H9 (cell line): ENCODE data around the gene WDR7. TPM values are rescaled to one million over a fixed set of nuclear protein-coding genes. Genes with fewer than 3 reads are reported as not detected.

ENCODE experiments used
- DNase-seq: peaks from one replicate; pipeline ENCODE4 v3.0.0-alpha.2; 2017
- H2AFZ ChIP-seq: one replicate; pipeline ENCODE4 v1.6.1; 2013; ENCODE audit warnings: mild to moderate bottlenecking, low read length, control low read depth, moderate library complexity
- H2AK5ac ChIP-seq: 2 replicates; pipeline ENCODE4 v1.6.1; 2013; ENCODE audit warnings: low read length, control low read depth, mixed read lengths; ENCODE audit not compliant: insufficient read length
- H2BK120ac ChIP-seq: one replicate; pipeline ENCODE4 v1.6.1; 2013; ENCODE audit warnings: low read depth, mild to moderate bottlenecking, low read length, control low read depth, inconsistent platforms; ENCODE audit not compliant: poor library complexity, severe bottlenecking
- H2BK12ac ChIP-seq: 2 replicates; pipeline ENCODE4 v1.6.1; 2013; ENCODE audit warnings: low read length, control low read depth, mixed read lengths, low read depth; ENCODE audit not compliant: insufficient read length
- H2BK15ac ChIP-seq: 2 replicates; pipeline ENCODE4 v1.6.1; 2013; ENCODE audit warnings: low read depth, low read length, control low read depth
- H2BK20ac ChIP-seq: one replicate; pipeline ENCODE4 v1.6.1; 2013; ENCODE audit warnings: low read depth, mild to moderate bottlenecking, low read length, control low read depth, inconsistent platforms; ENCODE audit not compliant: poor library complexity, severe bottlenecking
- H2BK5ac ChIP-seq: 2 replicates; pipeline ENCODE4 v1.6.1; 2013; ENCODE audit warnings: low read length, control low read depth, mixed read lengths; ENCODE audit not compliant: insufficient read length
- H3K14ac ChIP-seq: 2 replicates; pipeline ENCODE4 v1.6.1; 2013; ENCODE audit warnings: low read length, control low read depth; ENCODE audit not compliant: insufficient read depth
- H3K18ac ChIP-seq: 2 replicates; pipeline ENCODE4 v1.6.1; 2013; ENCODE audit warnings: low read depth, mild to moderate bottlenecking, mixed read lengths, low read length, control low read depth; ENCODE audit not compliant: insufficient read length
- H3K23ac ChIP-seq: 2 replicates; pipeline ENCODE4 v1.6.1; 2013; ENCODE audit warnings: low read length, control low read depth, mixed read lengths, low read depth; ENCODE audit not compliant: insufficient read length
- H3K23me2 ChIP-seq: 2 replicates; pipeline ENCODE4 v1.6.1; 2013; ENCODE audit warnings: low read depth, mild to moderate bottlenecking, mixed read lengths, low read length, control low read depth; ENCODE audit not compliant: insufficient read length, poor library complexity, severe bottlenecking
- H3K27ac ChIP-seq: 2 replicates; pipeline ENCODE4 v1.5.1; 2013; ENCODE audit warnings: low read length, control low read depth, mixed read lengths, low read depth; ENCODE audit not compliant: insufficient read length
- H3K27me3 ChIP-seq: 2 replicates; pipeline ENCODE4 v1.6.1; 2013; ENCODE audit warnings: low read length, control low read depth, inconsistent platforms; ENCODE audit not compliant: insufficient read depth
- H3K4ac ChIP-seq: 2 replicates; pipeline ENCODE4 v1.6.1; 2013; ENCODE audit warnings: low read depth, mild to moderate bottlenecking, control low read depth, inconsistent platforms, low read length, moderate library complexity
- H3K4me1 ChIP-seq: 2 replicates; pipeline ENCODE4 v1.6.1; 2013; ENCODE audit warnings: low read length, control low read depth, inconsistent platforms; ENCODE audit not compliant: insufficient read depth
- H3K4me2 ChIP-seq: 2 replicates; pipeline ENCODE4 v1.6.1; 2013; ENCODE audit warnings: low read length, control low read depth, mixed read lengths; ENCODE audit not compliant: insufficient read length, insufficient read depth
- H3K56ac ChIP-seq: 2 replicates; pipeline ENCODE4 v1.6.1; 2013; ENCODE audit warnings: low read depth, mild to moderate bottlenecking, mixed read lengths, low read length, control low read depth; ENCODE audit not compliant: insufficient read length
- H3K79me1 ChIP-seq: 2 replicates; pipeline ENCODE4 v1.6.1; 2013; ENCODE audit warnings: low read depth, mild to moderate bottlenecking, moderate library complexity, low read length, control low read depth, inconsistent platforms; ENCODE audit not compliant: insufficient read depth, poor library complexity, severe bottlenecking
- H3K79me2 ChIP-seq: 2 replicates; pipeline ENCODE4 v1.6.1; 2013; ENCODE audit warnings: low read length, control low read depth, inconsistent platforms; ENCODE audit not compliant: insufficient read depth
- H3K9ac ChIP-seq: 2 replicates; pipeline ENCODE4 v1.6.1; 2013; ENCODE audit warnings: low read length, control low read depth, mixed read lengths; ENCODE audit not compliant: insufficient read length; ENCODE audit errors: extremely low read depth
- H3K9me3 ChIP-seq: one replicate; pipeline ENCODE4 v1.6.1; 2013; ENCODE audit warnings: low read depth, low read length, inconsistent platforms; ENCODE audit not compliant: control insufficient read depth
- H3T11ph ChIP-seq: one replicate; pipeline ENCODE4 v1.6.1; 2013; ENCODE audit warnings: mild to moderate bottlenecking, low read length, control low read depth, inconsistent platforms
- H4K20me1 ChIP-seq: one replicate; pipeline ENCODE4 v1.6.1; 2013; ENCODE audit not compliant: control insufficient read depth, insufficient read length, insufficient read depth
- H4K5ac ChIP-seq: 2 replicates; pipeline ENCODE4 v1.6.1; 2013; ENCODE audit warnings: low read depth, mild to moderate bottlenecking, mixed read lengths, low read length, control low read depth; ENCODE audit not compliant: insufficient read length
- H4K8ac ChIP-seq: replicated peaks from 2 replicates; pipeline ENCODE4 v1.6.1; 2013; ENCODE audit warnings: low read length, control low read depth, mixed read lengths, low read depth; ENCODE audit not compliant: insufficient read length
- H4K91ac ChIP-seq: 2 replicates; pipeline ENCODE4 v1.6.1; 2013; ENCODE audit warnings: low read depth, mild to moderate bottlenecking, moderate library complexity, mixed read lengths, low read length, control low read depth; ENCODE audit not compliant: insufficient read length
- H3K27ac Mint-ChIP-seq, 3 experiments: 2 replicates in 2 of 3; 3 replicates in 1 of 3; pipeline ENCODE4 v1.8.0; 2020 to 2021; ENCODE audit warnings: mixed read lengths in 3 of 3, mild to moderate bottlenecking in 1 of 3, moderate library complexity in 1 of 3
- H3K27me3 Mint-ChIP-seq: 2 replicates; pipeline ENCODE4 v1.8.0; 2021; ENCODE audit warnings: low read depth, mild to moderate bottlenecking, moderate library complexity, mixed read lengths
- H3K36me3 Mint-ChIP-seq, 3 experiments: 2 replicates in 2 of 3; 3 replicates in 1 of 3; pipeline ENCODE4 v1.8.0; 2020 to 2021; ENCODE audit warnings: low read depth in 3 of 3, mixed read lengths in 3 of 3; ENCODE audit not compliant: insufficient read depth in 1 of 3
- H3K4me1 Mint-ChIP-seq, 2 experiments: 2 replicates each; pipeline ENCODE4 v1.8.0; 2020; ENCODE audit warnings: mixed read lengths in 2 of 2
- H3K4me3 Mint-ChIP-seq, 2 experiments: 2 replicates in 1 of 2; 3 replicates in 1 of 2; pipeline ENCODE4 v1.8.0; 2020 to 2021; ENCODE audit warnings: mild to moderate bottlenecking in 2 of 2, mixed read lengths in 2 of 2, moderate library complexity in 1 of 2
- H3K9me3 Mint-ChIP-seq, 2 experiments: 2 replicates in 1 of 2; 3 replicates in 1 of 2; pipeline ENCODE4 v1.8.0; 2020; ENCODE audit warnings: mild to moderate bottlenecking in 2 of 2, mixed read lengths in 2 of 2, moderate library complexity in 1 of 2
- WGBS: extraction: QIAGEN DNeasy Blood & Tissue Kit; methylation state at CpG from one replicate; pipeline ENCODE4 v1.1.7; 2013; ENCODE audit warnings: missing lambda C conversion rate, low lambda C conversion rate, mixed read lengths; ENCODE audit not compliant: insufficient read length; ENCODE audit errors: extremely low coverage; 5-methylcytosine and 5-hydroxymethylcytosine counted together
- total RNA-seq: library from RNA; stranded (reverse); gene quantifications from 2 replicates; pipeline ENCODE4 v1.2.1, GENCODE V29; 2021
- TF ChIP-seq, protein P1 (sequence below): fragments of 200-600 bp; sonication (generic); conservative IDR thresholded peaks from 3 replicates; pipeline ENCODE4 v1.8.0; 2021; ENCODE audit warnings: antibody characterized with exemption, mild to moderate bottlenecking

The WDR7 gene
- total RNA-seq, 1 experiment from 2014 or later, result 14.8 TPM

DNA sequence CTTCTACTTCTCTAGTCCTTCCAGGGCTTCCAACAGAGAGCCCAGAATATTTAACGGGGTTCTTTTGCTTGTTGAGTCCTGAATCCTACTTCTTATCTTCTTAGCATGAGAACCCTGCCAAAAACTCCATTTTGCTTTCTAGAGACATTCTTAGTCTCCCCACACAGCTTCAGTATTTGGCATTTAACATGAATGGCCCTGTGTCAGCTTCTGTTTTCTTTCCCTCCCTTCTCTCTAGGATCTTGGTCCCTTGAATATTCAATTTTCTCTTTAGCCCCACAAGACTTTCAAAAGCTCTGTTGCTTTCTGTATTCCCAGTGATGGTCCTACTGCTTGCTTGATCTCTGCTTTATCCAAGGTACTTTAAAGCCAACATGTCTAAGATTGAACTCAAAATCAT is 89.5 kb downstream of the WDR7 start:
- no peak overlapping the region for H3K4me2 ChIP-seq
- no peak overlapping the region for H2AFZ ChIP-seq
- no peak overlapping the region for H3K14ac ChIP-seq
- no peak overlapping the region for H4K5ac ChIP-seq
- H3K27ac Mint-ChIP-seq, result peak overlapping the region in 2 of 3 experiments; percentile 6 to 66; a peak in 3 of 7 replicates
- no peak overlapping the region for H4K8ac ChIP-seq
- H3K18ac ChIP-seq, result no peak overlapping the region
- H3K4me3 Mint-ChIP-seq, result no peak overlapping the region
- H3K27me3 ChIP-seq, result no peaks in the 10 kb centered on the region
- no peak for DNase-seq
- H2BK15ac ChIP-seq, result no peak overlapping the region
- H2BK20ac ChIP-seq, result no peak overlapping the region
- H3K9me3 ChIP-seq, result no peaks in the 10 kb centered on the region
- H4K20me1 ChIP-seq, result no peaks in the 10 kb centered on the region
- peaks cover 4 to 5% of the 10 kb centered on the region in 2 experiments for H3K4me1 Mint-ChIP-seq
- H3K9ac ChIP-seq, result no peak overlapping the region
- no peaks in the 10 kb centered on the region for H3K36me3 Mint-ChIP-seq
- H3K27ac ChIP-seq, result no peak overlapping the region
- TF ChIP-seq, protein P1, sequence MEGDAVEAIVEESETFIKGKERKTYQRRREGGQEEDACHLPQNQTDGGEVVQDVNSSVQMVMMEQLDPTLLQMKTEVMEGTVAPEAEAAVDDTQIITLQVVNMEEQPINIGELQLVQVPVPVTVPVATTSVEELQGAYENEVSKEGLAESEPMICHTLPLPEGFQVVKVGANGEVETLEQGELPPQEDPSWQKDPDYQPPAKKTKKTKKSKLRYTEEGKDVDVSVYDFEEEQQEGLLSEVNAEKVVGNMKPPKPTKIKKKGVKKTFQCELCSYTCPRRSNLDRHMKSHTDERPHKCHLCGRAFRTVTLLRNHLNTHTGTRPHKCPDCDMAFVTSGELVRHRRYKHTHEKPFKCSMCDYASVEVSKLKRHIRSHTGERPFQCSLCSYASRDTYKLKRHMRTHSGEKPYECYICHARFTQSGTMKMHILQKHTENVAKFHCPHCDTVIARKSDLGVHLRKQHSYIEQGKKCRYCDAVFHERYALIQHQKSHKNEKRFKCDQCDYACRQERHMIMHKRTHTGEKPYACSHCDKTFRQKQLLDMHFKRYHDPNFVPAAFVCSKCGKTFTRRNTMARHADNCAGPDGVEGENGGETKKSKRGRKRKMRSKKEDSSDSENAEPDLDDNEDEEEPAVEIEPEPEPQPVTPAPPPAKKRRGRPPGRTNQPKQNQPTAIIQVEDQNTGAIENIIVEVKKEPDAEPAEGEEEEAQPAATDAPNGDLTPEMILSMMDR, result no peak
- H3K4ac ChIP-seq, result no peak overlapping the region
- H3K9me3 Mint-ChIP-seq, result peaks cover 0 to 4% of the 10 kb centered on the region in 2 experiments; a peak in 1 of 5 replicates
- H3K4me1 ChIP-seq, result no peaks in the 10 kb centered on the region
- no peak overlapping the region for H4K91ac ChIP-seq
- no peak overlapping the region for H2BK120ac ChIP-seq
- no peaks in the 10 kb centered on the region for H3K79me1 ChIP-seq
- H2AK5ac ChIP-seq, result no peak overlapping the region
- no peak overlapping the region for H3K56ac ChIP-seq
- H3K27me3 Mint-ChIP-seq, result no peaks in the 10 kb centered on the region
- WGBS, result no CpG with 5 or more reads among the region's 1 CpG
- H3K23ac ChIP-seq, result no peak overlapping the region
- H3K79me2 ChIP-seq, result no peaks in the 10 kb centered on the region
- no peak overlapping the region for H3T11ph ChIP-seq
- H2BK5ac ChIP-seq, result no peak overlapping the region
- H2BK12ac ChIP-seq, result no peak overlapping the region
- H3K23me2 ChIP-seq, result no peaks in the 10 kb centered on the region
